Ascending aorta (tissue), 2 donors: ENCODE results near the gene AHCYL2. TPM values are rescaled to one million over a fixed set of nuclear protein-coding genes. Genes with fewer than 3 reads are reported as not detected.
"Not testable (repeated sequence)": the region's sequence is repeated elsewhere in the genome, so short reads cannot be mapped to it uniquely, and the experiment has no call there.

Experiments
- DNase-seq, 2 donors: peaks; one replicate each; pipeline ENCODE4 v3.0.0-alpha.2; 2019; ENCODE audit warnings: low spot score in 2 of 2
- H3K27ac ChIP-seq, 2 donors: fragments of 200-600 bp; sonication (generic); one replicate each; pipeline ENCODE4 v1.5.1; 2016 to 2017; ENCODE audit warnings: mild to moderate bottlenecking in 1 of 2
- H3K27me3 ChIP-seq: fragments of 200-600 bp; sonication (generic); one replicate; pipeline ENCODE4 v1.5.1; 2017
- H3K36me3 ChIP-seq, 2 donors: fragments of 200-600 bp; sonication (generic); one replicate each; pipeline ENCODE4 v1.5.1; 2016
- H3K4me1 ChIP-seq, 2 donors: fragments of 200-600 bp; sonication (generic); one replicate each; pipeline ENCODE4 v1.5.1; 2016 to 2017; ENCODE audit warnings: mild to moderate bottlenecking in 1 of 2
- H3K4me3 ChIP-seq, 2 donors: fragments of 200-600 bp; sonication (generic); one replicate each; pipeline ENCODE4 v1.5.1; 2016 to 2017; ENCODE audit warnings: mild to moderate bottlenecking in 1 of 2
- H3K9me3 ChIP-seq, 2 donors: fragments of 200-600 bp; sonication (generic); one replicate each; pipeline ENCODE4 v1.5.1; 2016
- CTCF ChIP-seq, 3 experiments: fragments of 200-600 bp in 2 of 3; fragments of 450-650 bp in 1 of 3; sonication (generic) in 2 of 3; IDR thresholded peaks; one replicate each; pipeline ENCODE4 v1.5.1; 2016 to 2019; ENCODE audit warnings: antibody characterized with exemption in 3 of 3, mild to moderate bottlenecking in 1 of 3, moderate library complexity in 1 of 3
- intact Hi-C: fragments of 100-400 bp; cut with DNase I; formaldehyde crosslinking; loops from one replicate; pipeline ENCODE4 v1.15.1; 2023
- total RNA-seq: library from RNA; depleted of rRNA; stranded (reverse); fragments of >200 nt; gene quantifications from one replicate; pipeline ENCODE4 v1.1.0, GENCODE V29; 2016

The AHCYL2 gene
- total RNA-seq, 1 donor from 2014 or later = 62.9 TPM

- no peak for DNase-seq
Measured at GRCh38 chr7:129244220-129244619, 19.4 kb downstream of the AHCYL2 start.

DNA sequence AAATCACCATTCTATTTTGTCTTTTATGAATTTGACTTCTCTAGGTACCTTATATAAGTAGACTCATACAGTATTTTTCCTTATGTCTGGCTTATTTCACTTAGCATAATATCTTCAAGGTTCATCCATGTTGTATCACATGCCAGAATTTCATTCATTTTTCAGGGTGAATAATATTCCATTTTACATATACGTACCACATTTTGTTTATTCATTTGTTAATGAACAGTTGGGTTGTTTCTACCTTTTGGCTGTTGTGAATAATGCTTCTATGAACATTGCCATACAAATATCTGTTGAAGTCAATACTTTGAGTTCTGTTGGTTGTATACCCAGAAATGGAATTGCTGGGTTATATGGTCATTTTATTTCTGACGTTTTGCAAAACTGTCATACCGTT, 20.7 kb downstream of the AHCYL2 start:
- Histone ChIP-seq H3K4me1 (no peaks in the 10 kb centered on the region), H3K27ac (no peak overlapping the region), H3K9me3 (no peaks in the 10 kb centered on the region), H3K27me3 (no peaks in the 10 kb centered on the region), H3K4me3 (no peak overlapping the region), H3K36me3 (no peaks in the 10 kb centered on the region)
- no peak for TF ChIP-seq CTCF (IDR thresholded peaks at IDR 0.05)
- no peak for DNase-seq
- intact Hi-C loops = no loop called here

More at GRCh38 chr7:129244220-129244619, 19.4 kb downstream of the AHCYL2 start:
- Histone ChIP-seq H3K27me3 (no peaks in the 10 kb centered on the region), H3K4me3 (no peak overlapping the region), H3K27ac (no peak overlapping the region), H3K36me3 (no peaks in the 10 kb centered on the region), H3K9me3 (no peaks in the 10 kb centered on the region), H3K4me1 (no peaks in the 10 kb centered on the region)
- no peak for TF ChIP-seq CTCF (IDR thresholded peaks at IDR 0.05)
- intact Hi-C loops = no loop called here

DNA sequence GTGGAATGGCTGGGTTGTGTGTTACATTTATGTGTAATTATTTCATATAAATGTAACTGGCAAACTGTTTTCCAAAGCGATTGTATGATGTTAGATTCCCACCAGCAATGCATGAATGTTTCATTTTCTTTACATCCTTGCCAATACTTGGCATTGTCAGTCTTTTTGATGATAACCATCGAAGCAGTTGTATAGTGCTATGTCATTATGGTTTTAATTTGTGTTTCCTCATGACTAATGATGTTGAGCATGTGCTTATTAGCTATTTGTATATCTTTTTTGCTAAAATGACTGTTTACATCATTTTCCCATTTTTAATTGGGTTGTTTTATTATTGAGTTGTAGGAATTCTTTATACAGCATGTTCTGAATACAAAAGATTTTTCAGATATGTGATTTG, 22.3 kb downstream of the AHCYL2 start:
- Histone ChIP-seq H3K4me3 (no peak overlapping the region), H3K9me3 (no peaks in the 10 kb centered on the region), H3K27me3 (no peaks in the 10 kb centered on the region), H3K4me1 (no peaks in the 10 kb centered on the region), H3K27ac (no peak overlapping the region), H3K36me3 (no peaks in the 10 kb centered on the region)
- TF ChIP-seq CTCF (IDR thresholded peaks at IDR 0.05) = no peak
- intact Hi-C loops = no loop called here
- no peak for DNase-seq

GRCh38 chr7:129252128-129252527, 27.3 kb downstream of the AHCYL2 start:
- H3K27ac ChIP-seq = no peak overlapping the region
- no peaks in the 10 kb centered on the region for H3K27me3 ChIP-seq
- DNase-seq = no peak
- intact Hi-C loops = no loop called here
- H3K4me1 ChIP-seq = no peaks in the 10 kb centered on the region
- no peak overlapping the region for H3K4me3 ChIP-seq
- H3K36me3 ChIP-seq = no peaks in the 10 kb centered on the region
- no peak for TF ChIP-seq CTCF (IDR thresholded peaks at IDR 0.05)
- H3K9me3 ChIP-seq = no peaks in the 10 kb centered on the region

- H3K27ac ChIP-seq, DNase-seq, H3K36me3 ChIP-seq, H3K4me1 ChIP-seq, intact Hi-C loops, H3K9me3 ChIP-seq, H3K4me3 ChIP-seq, H3K27me3 ChIP-seq: not testable (repeated sequence)
Measured at GRCh38 chr7:129252603-129253002, 27.8 kb downstream of the AHCYL2 start.

GRCh38 chr7:129255800-129256199, 31.0 kb downstream of the AHCYL2 start:
- DNase-seq = no peak
- H3K27me3 ChIP-seq = no peaks in the 10 kb centered on the region
- H3K4me3 ChIP-seq = no peak overlapping the region
- H3K27ac ChIP-seq = no peak overlapping the region
- no peaks in the 10 kb centered on the region for H3K36me3 ChIP-seq
- intact Hi-C loops = no loop called here
- H3K9me3 ChIP-seq = no peaks in the 10 kb centered on the region
- no peaks in the 10 kb centered on the region for H3K4me1 ChIP-seq
- no peak for TF ChIP-seq CTCF (IDR thresholded peaks at IDR 0.05)
